HG03575 (cell line): Measurements from ENCODE around the gene PHLDA3.

Source experiments
- ATAC-seq: cut with Tn5 transposase; IDR thresholded peaks from one replicate; pipeline ENCODE4 v1.9.1; 2021; ENCODE audit not compliant: unreplicated experiment, insufficient number of reproducible peaks, low FRiP score; ENCODE audit errors: extremely low read depth

The PHLDA3 gene

DNA sequence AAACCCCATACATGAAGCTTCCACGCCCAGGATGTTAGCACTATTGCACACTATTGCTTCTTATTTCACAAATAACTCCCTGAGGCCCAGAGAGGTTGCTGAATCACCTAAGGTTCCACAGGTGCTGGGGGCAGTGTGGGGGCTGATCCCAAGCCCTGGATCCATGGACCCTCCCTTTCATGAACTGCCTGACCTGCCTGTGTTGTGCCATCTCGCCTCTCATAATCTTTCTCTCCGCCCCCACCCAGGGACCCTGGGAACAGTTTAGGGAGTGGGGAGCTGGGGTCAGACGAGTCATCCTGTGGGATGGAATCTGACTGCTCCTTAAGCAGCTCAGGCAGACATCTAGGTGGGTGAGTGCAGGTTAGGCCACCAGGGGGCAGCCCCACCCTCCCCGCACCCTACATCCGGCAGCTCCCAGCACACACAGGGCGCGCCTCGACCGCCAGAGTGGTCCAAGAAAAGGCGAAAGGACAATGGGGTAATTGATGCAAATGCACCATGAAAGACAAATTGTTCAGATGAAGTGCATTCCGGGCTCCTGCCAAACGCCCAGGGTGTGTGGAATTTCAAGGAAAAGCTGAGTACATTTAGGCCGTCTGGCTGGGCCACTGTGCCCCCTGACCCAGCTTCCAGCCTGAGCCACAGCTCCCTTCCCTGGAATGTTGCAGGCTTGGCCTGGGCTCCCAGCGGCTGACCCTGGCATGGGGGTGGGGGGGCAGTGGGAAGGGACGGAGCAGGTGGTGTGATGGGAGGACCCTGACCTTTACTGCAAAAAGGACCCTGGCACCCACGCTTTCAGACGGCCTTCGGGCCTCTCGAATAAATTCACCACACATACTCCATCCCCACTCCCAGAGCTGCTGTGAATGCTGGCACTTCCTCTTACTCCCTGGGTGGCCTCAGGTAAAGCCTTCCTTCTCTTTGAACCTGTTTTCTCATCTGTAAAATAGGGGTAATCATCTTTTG lies 20.8 kb downstream of the PHLDA3 start:
- ATAC-seq = no peak

- no peak for ATAC-seq
Measured at GRCh38 chr1:201445310-201445709, 23.7 kb downstream of the PHLDA3 start.

GRCh38 chr1:201444792-201445191 lies 24.2 kb downstream of the PHLDA3 start:
- ATAC-seq = no peak

- no peak for ATAC-seq
Measured at GRCh38 chr1:201443747-201444146, 25.2 kb downstream of the PHLDA3 start.

DNA sequence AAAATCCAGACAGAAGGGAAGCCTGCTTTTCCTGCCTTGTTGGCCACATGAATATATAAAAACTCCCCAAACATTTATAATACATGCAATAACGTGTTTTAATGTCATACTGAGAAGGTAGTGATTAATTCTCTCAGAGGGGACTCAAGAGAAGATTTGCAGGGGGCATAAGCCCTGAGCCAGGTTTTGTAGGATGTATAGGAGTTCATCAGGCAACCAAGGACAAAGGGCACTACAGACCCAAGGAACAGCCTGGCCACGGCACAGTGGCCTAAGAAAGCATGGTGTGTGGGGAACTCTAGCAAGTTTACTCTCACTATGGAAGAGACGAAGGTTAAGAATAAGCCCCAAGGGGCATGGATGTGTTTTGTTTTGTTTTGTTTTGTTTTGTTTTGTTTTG lies 32.0 kb downstream of the PHLDA3 start:
- no peak for ATAC-seq

DNA sequence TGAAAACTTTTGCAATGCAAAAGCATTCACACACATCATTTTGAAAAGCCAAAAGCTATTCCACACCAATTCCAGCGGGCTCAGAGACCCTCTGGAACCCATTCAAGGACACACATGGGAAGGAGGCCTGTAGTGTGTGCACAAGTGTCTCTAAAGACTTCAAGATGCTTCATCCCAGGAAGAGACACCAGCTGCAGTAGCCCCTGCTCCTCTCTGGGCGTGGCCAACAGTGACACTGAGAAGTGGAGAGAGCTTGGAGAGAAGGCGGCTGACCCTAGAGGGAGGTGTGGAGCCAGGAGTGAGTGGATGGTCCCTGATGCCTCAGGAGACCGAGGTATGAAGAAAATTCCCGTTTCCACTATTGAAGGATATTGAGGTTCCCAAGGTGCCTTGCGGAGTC lies 32.6 kb downstream of the PHLDA3 start:
- no peak for ATAC-seq

DNA sequence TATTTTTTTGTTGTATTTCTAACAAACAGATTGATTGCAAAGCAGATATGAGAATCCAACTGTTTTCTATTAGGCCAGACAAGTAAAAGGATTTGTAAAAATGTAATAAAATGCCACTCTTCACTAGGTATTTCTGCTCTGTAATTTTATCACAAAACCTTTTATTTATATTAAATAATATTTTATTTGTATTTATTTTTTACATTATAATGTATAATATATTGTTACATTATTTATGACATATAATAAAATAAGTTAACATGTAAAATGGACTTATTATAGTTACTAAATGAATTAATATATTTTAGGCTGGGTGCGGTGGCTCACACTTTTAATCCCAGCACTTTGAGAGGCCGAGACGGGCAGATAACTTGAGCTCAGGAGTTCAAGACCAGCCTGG lies 34.7 kb downstream of the PHLDA3 start:
- no peak for ATAC-seq

DNA sequence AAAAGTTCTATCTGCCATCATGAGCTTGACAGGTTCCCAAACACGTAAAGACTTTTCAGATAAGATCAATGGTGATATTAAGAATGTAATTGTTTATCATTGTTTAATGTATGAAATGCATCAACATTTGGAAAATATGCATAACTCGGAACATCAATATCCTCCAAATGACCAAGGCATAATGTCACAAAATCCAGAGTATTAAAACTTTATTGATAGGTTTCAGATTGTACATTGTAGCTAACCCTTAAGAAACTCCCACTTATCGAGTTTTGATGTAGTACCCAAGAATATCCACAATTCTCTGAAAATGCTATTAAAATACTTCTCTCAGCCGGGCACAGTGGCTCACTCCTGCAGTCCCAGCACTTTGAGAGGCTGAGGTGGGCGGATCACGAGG lies 35.4 kb downstream of the PHLDA3 start:
- no peak for ATAC-seq

- no peak for ATAC-seq
Measured at GRCh38 chr1:201430776-201431175, 38.2 kb downstream of the PHLDA3 start.

- ATAC-seq = no peak
Measured at GRCh38 chr1:201429736-201430501, 39.1 kb downstream of the PHLDA3 start.

DNA sequence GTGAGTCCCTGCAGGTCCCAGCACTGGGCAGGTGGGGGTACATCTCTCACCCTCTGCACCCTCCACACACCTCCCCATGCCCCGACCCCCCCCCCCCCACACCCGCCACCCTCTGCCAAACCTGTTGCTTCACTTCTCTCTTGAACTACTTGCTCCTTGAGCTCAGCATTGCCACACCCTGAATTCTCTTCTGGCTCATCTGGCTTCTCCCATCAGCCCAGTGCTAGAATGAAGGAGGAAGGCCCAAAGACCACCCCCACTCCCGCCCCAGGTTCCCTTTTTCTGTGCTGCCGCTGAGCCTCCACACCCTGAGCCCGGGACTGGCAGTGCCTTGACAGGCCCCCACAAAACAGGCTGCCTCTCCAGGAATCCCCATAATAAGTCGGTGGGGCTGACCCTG lies 41.0 kb downstream of the PHLDA3 start:
- no peak for ATAC-seq

- ATAC-seq = no peak
Measured at GRCh38 chr1:201426479-201427310, 42.3 kb downstream of the PHLDA3 start.

GRCh38 chr1:201424146-201424545 lies 44.8 kb downstream of the PHLDA3 start:
- no peak for ATAC-seq

- ATAC-seq = no peak
Measured at GRCh38 chr1:201423655-201424054, 45.3 kb downstream of the PHLDA3 start.

DNA sequence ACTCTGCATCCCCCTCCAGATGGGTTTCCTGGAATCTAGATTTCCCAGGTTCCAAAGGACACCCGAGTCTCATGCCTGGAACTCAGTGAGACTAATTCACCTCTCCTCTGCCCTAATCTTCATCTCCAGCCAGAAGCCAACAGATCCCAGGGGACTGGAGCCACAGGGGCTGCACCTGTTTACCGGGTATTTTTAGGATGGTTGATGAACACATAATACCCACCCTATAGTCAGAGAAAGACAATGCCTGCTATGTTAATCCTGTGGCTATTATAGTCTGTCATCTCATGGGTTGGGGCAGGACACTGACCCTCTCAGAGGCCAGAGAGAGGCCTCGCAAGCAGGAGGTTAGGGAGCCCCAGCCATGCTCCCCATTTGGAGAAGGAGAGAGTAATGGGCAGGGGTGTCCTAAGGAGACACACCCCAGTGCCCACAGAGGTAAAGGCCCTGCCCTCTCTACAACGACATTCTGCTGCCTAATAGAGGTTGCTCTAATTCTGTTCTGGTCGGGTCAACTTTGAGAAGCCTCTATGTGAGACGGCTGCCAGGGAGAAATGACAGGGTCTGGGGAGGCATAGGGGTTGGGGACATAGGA lies 46.5 kb downstream of the PHLDA3 start:
- no peak for ATAC-seq

GRCh38 chr1:201422026-201422425 lies 47.0 kb downstream of the PHLDA3 start:
- ATAC-seq = no peak

- no peak for ATAC-seq
Measured at GRCh38 chr1:201421041-201421440, 47.9 kb downstream of the PHLDA3 start.

- ATAC-seq = no peak
Measured at GRCh38 chr1:201420608-201421002, 48.4 kb downstream of the PHLDA3 start.
